SU-DHL-6 (cell line): ENCODE results near the gene COL6A2.
"Not testable (repeated sequence)": the region's sequence is repeated elsewhere in the genome, so short reads cannot be mapped to it uniquely, and the experiment has no call there.

ENCODE experiments used
- H2AFZ ChIP-seq: fragments of 200-600 bp; sonication (generic); 2 replicates; pipeline ENCODE4 v1.6.1; 2014; ENCODE audit warnings: low read depth, mild to moderate bottlenecking, moderate library complexity, mixed read lengths, antibody characterized with exemption, low read length; ENCODE audit not compliant: severe bottlenecking
- H3F3A ChIP-seq: fragments of 200-600 bp; shearing (Covaris generic); 2 replicates; pipeline ENCODE4 v1.6.0; 2016; ENCODE audit warnings: antibody characterized with exemption, mild to moderate bottlenecking; ENCODE audit not compliant: insufficient read depth
- H3K27ac ChIP-seq: fragments of 200-600 bp; sonication (generic); 2 replicates; pipeline ENCODE4 v1.5.1; 2016; ENCODE audit warnings: low read depth, mild to moderate bottlenecking, low read length, moderate library complexity, mixed read lengths
- H3K27me3 ChIP-seq: fragments of 200-600 bp; sonication (generic), shearing (Covaris generic); 2 replicates; pipeline ENCODE4 v1.6.0; 2014; ENCODE audit warnings: mild to moderate bottlenecking, low read length
- H3K36me3 ChIP-seq: fragments of 200-600 bp; sonication (generic); 2 replicates; pipeline ENCODE4 v1.6.1; 2014; ENCODE audit warnings: mild to moderate bottlenecking, low read length, mixed read lengths
- H3K4me2 ChIP-seq: fragments of 300-600, 200-600 bp; shearing (Covaris generic), sonication (generic); 2 replicates; pipeline ENCODE4 v1.6.0; 2014; ENCODE audit warnings: low read length, low read depth, mild to moderate bottlenecking; ENCODE audit not compliant: poor library complexity, severe bottlenecking
- H3K4me3 ChIP-seq: fragments of 200-600 bp; sonication (generic); 2 replicates; pipeline ENCODE4 v1.5.1; 2014; ENCODE audit warnings: antibody characterized with exemption, low read length, mild to moderate bottlenecking, mixed read lengths; ENCODE audit not compliant: insufficient read depth, poor library complexity, severe bottlenecking
- H3K79me2 ChIP-seq: fragments of 200-600 bp; sonication (generic); 2 replicates; pipeline ENCODE4 v1.6.1; 2014; ENCODE audit warnings: mild to moderate bottlenecking, low read length, moderate library complexity; ENCODE audit not compliant: insufficient read depth
- H3K9ac ChIP-seq: fragments of 200-600 bp; sonication (generic); 2 replicates; pipeline ENCODE4 v1.7.0; 2014; ENCODE audit warnings: mild to moderate bottlenecking, low read length
- H3K9me2 ChIP-seq: fragments of 200-600 bp; sonication (generic); replicated peaks from 2 replicates; pipeline ENCODE4 v1.6.1; 2014; ENCODE audit warnings: low read length; ENCODE audit not compliant: insufficient read depth
- H3K9me3 ChIP-seq: fragments of 200-600 bp; sonication (generic); 2 replicates; pipeline ENCODE4 v1.6.1; 2014; ENCODE audit warnings: low read length, mixed read lengths; ENCODE audit not compliant: insufficient read depth
- H4K20me1 ChIP-seq: fragments of 200-600 bp; sonication (generic); 2 replicates; pipeline ENCODE4 v1.6.1; 2014; ENCODE audit warnings: low read depth, mild to moderate bottlenecking, antibody characterized with exemption, low read length, moderate library complexity, mixed read lengths
- CTCF ChIP-seq: fragments of 200-600 bp; sonication (generic); IDR thresholded peaks from one replicate; pipeline ENCODE4 v1.5.1; 2017; ENCODE audit warnings: antibody characterized with exemption, mild to moderate bottlenecking, low read length, moderate library complexity; ENCODE audit not compliant: insufficient read depth, poor library complexity, severe bottlenecking
- EZH2phosphoT487 ChIP-seq: fragments of 200-600 bp; sonication (generic), shearing (Covaris generic); conservative IDR thresholded peaks from 2 replicates; pipeline ENCODE4 v1.6.1; 2018; ENCODE audit warnings: mild to moderate bottlenecking, antibody characterized with exemption, low read length, moderate library complexity, mixed read lengths

COL6A2 gene

GRCh38 chr21:46168659-46169386 lies 70.9 kb downstream of the COL6A2 start:
- H3K36me3 ChIP-seq: no peaks in the 10 kb centered on the region
- H4K20me1 ChIP-seq: no peaks in the 10 kb centered on the region
- no peak overlapping the region for H3K4me3 ChIP-seq
- H3F3A ChIP-seq: no peaks in the 10 kb centered on the region
- no peak overlapping the region for H3K4me2 ChIP-seq
- no peaks in the 10 kb centered on the region for H3K27me3 ChIP-seq
- H3K9me3 ChIP-seq: no peaks in the 10 kb centered on the region
- H3K9ac ChIP-seq: no peak overlapping the region
- no peaks in the 10 kb centered on the region for H3K9me2 ChIP-seq
- no peak for TF ChIP-seq EZH2phosphoT487
- TF ChIP-seq CTCF: no peak
- H2AFZ ChIP-seq: no peak overlapping the region
- H3K79me2 ChIP-seq: no peaks in the 10 kb centered on the region
- no peak overlapping the region for H3K27ac ChIP-seq

- H4K20me1 ChIP-seq, H3K79me2 ChIP-seq, H3K4me3 ChIP-seq, H2AFZ ChIP-seq, H3K4me2 ChIP-seq, H3F3A ChIP-seq, H3K27ac ChIP-seq, H3K36me3 ChIP-seq, H3K27me3 ChIP-seq, H3K9me2 ChIP-seq, H3K9me3 ChIP-seq, H3K9ac ChIP-seq: not testable (repeated sequence)
Observed at GRCh38 chr21:46170436-46171193, 72.7 kb downstream of the COL6A2 start.

- TF ChIP-seq EZH2phosphoT487 (no peak), CTCF (no peak)
- Histone ChIP-seq H3K27me3 (no peaks in the 10 kb centered on the region), H3K9me3 (no peaks in the 10 kb centered on the region), H2AFZ (no peak overlapping the region), H3F3A (no peaks in the 10 kb centered on the region), H3K9me2 (no peaks in the 10 kb centered on the region), H3K9ac (no peak overlapping the region), H3K36me3 (no peaks in the 10 kb centered on the region), H3K4me2 (no peak overlapping the region), H3K27ac (no peak overlapping the region), H3K79me2 (0 out of 2 replicates have a peak, but pooled peaks cover 4% of the 10 kb centered on the region), H4K20me1 (peaks cover 4% of the 10 kb centered on the region; the same call in 1 of the 2 replicates), H3K4me3 (no peak overlapping the region)
Observed at GRCh38 chr21:46171585-46171984, 73.7 kb downstream of the COL6A2 start.
